ENCODE results near the gene TMEM270. TPM values are rescaled to one million over a fixed set of nuclear protein-coding genes. Genes with fewer than 3 reads are reported as not detected.
A peak's percentile ranks its signal among the peaks of the same experiment; 100 is the strongest.

The TMEM270 gene
- total RNA-seq, 1 experiment from 2014 or later = 0.72 TPM

DNA sequence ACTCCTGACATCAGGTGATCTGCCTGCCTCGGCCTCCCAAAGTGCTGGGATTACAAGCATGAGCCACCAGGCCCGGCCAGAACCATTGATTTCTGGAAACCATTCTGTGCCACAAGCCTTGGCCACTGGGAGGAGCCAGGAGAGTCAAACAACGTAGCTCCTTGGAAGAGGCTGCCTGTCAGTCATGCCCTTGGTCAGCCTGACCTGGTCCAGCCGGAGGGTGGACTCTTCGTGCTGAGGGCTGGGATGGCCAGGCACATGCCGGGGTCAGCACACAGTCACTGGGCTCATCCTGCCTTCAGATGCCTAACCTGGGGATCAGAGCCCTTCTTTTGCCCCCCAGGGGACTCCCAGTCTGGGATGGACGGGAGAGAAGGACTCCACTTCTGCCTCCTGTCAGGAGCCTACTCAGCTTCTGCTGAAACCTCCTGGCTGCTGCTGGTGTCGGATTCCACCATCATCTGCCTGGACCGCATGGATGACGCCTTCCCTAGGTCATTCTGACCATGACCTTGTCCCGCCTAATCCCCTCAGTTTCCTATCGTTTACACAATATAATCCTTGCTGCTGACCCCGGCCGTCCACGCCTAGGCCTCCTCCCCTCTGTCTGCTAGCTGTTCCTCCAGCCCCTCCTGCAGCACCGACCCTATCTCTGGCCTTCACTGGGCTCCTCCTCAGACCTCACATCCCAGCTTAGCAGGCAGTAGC is 30.4 kb downstream of the TMEM270 start:
- intact Hi-C loops (cut with micrococcal nuclease; ENCODE audit: unreplicated experiment) = loop anchor here (10.0 kb wide), 1 partner anchor 133 kb away; the partner anchor contains the start of gene ELN
- no TSS peak for BruUV-seq (replicated peaks)

DNA sequence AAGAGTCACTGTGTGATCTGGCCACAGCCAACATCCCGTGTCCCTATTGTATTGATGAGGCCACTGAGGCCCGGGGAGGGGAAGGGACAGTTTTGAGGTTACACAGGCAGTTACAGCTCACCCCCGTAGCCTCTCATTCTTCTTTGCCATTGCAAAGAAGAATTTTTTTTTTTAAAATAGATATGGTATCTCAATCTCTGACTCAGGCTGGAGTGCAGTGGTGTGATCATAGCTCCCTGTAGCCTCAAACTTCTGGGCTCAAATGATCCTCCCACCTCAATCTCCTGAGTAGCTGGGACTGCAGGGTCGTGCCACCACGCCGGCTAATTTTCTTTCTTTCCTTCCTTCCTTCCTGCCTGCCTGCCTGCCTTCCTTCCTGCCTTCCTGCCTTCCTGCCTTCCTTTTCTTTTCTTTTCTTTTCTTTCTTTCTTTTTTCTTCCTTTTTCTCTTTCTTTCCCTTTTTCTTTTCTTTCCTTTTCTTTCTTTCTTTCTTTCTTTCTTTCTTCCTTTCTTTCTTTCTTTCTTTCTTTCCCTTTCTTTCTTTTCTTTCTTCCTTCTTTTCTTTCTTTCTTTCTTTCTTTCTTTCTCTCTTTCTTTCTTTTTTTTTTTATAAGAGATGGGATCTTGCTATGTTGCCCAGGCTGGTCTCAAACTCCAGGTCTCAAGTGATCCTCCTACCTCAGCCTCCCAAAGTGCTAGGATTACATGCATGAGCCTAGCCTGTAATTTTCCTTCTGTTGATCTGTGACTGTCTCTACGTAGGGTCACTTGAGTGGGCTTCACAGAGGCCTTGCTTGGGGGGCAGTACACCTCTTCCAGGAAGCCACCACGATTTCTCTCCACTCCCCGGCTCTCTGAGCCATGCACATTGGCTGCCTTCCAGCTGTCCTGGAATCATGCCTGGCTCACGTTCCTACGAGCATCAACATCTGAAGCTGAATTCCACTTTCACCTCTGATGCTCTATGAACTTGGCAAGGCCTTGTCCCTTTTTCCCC is 31.3 kb downstream of the TMEM270 start:
- in situ Hi-C loops (cut with HindIII; ENCODE audit: low pct_unique_long_range_greater_than_20kb, low sequenced_read_pairs) = no loop called here
- POLR2A ChIA-PET = interaction anchor here (0.7 kb wide), 1 partner anchor 140 kb away, joined by 4 read pairs; no protein-coding TSS in a partner anchor
- CTCF ChIA-PET = interaction anchor here (0.7 kb wide), 2 partner anchors 76 to 509 kb away, joined by 3 to 4 read pairs; no protein-coding TSS in a partner anchor
- Histone ChIP-seq H3K27me3 (ENCODE audit: control insufficient read depth, insufficient read depth, low read length) (no peaks in the 10 kb centered on the region), H3K4me3 (ENCODE audit: low read depth in 2 of 2, low read length in 2 of 2) (no peak overlapping the region), H3K9me3 (ENCODE audit: control insufficient read depth, insufficient read depth, low read depth, low read length) (no peaks in the 10 kb centered on the region; the same call in 1 of the 2 replicates), H3K36me3 (ENCODE audit: control insufficient read depth, insufficient read depth, low read length) (no peaks in the 10 kb centered on the region), H3K27ac (ENCODE audit: low read length) (no peak overlapping the region), H3K4me1 (ENCODE audit: control insufficient read depth, insufficient read depth, low read length) (no peaks in the 10 kb centered on the region)
- DNase-seq (ENCODE audit: low read depth, low spot score) = no peak
- no peak for TF ChIP-seq TCF7L2 (IDR thresholded peaks at IDR 0.05; ENCODE audit: low read depth, low read length)
- TF ChIP-seq, protein P1, sequence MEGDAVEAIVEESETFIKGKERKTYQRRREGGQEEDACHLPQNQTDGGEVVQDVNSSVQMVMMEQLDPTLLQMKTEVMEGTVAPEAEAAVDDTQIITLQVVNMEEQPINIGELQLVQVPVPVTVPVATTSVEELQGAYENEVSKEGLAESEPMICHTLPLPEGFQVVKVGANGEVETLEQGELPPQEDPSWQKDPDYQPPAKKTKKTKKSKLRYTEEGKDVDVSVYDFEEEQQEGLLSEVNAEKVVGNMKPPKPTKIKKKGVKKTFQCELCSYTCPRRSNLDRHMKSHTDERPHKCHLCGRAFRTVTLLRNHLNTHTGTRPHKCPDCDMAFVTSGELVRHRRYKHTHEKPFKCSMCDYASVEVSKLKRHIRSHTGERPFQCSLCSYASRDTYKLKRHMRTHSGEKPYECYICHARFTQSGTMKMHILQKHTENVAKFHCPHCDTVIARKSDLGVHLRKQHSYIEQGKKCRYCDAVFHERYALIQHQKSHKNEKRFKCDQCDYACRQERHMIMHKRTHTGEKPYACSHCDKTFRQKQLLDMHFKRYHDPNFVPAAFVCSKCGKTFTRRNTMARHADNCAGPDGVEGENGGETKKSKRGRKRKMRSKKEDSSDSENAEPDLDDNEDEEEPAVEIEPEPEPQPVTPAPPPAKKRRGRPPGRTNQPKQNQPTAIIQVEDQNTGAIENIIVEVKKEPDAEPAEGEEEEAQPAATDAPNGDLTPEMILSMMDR (IDR thresholded peaks at IDR 0.05) = no peak
- TF ChIP-seq, protein P2, sequence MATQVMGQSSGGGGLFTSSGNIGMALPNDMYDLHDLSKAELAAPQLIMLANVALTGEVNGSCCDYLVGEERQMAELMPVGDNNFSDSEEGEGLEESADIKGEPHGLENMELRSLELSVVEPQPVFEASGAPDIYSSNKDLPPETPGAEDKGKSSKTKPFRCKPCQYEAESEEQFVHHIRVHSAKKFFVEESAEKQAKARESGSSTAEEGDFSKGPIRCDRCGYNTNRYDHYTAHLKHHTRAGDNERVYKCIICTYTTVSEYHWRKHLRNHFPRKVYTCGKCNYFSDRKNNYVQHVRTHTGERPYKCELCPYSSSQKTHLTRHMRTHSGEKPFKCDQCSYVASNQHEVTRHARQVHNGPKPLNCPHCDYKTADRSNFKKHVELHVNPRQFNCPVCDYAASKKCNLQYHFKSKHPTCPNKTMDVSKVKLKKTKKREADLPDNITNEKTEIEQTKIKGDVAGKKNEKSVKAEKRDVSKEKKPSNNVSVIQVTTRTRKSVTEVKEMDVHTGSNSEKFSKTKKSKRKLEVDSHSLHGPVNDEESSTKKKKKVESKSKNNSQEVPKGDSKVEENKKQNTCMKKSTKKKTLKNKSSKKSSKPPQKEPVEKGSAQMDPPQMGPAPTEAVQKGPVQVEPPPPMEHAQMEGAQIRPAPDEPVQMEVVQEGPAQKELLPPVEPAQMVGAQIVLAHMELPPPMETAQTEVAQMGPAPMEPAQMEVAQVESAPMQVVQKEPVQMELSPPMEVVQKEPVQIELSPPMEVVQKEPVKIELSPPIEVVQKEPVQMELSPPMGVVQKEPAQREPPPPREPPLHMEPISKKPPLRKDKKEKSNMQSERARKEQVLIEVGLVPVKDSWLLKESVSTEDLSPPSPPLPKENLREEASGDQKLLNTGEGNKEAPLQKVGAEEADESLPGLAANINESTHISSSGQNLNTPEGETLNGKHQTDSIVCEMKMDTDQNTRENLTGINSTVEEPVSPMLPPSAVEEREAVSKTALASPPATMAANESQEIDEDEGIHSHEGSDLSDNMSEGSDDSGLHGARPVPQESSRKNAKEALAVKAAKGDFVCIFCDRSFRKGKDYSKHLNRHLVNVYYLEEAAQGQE (IDR thresholded peaks at IDR 0.05; ENCODE audit: insufficient read depth in 1 of 2, low read depth in 2 of 2, low read length in 1 of 2) = no peak
- no peak for TF ChIP-seq POLR2AphosphoS5 (IDR thresholded peaks at IDR 0.05; ENCODE audit: low read depth, low read length)
- TF ChIP-seq SIN3A (IDR thresholded peaks at IDR 0.05; ENCODE audit: borderline replicate concordance, insufficient read depth, low read depth, low read length) = no peak
- intact Hi-C loops (cut with micrococcal nuclease; ENCODE audit: unreplicated experiment) = loop anchor here (10.0 kb wide), 1 partner anchor 132 kb away; the partner anchor contains the start of gene ELN
- no peak for ATAC-seq
- no TSS peak for BruUV-seq (replicated peaks)

More for the DNA sequence above, 30.4 kb downstream of the TMEM270 start:
- H3K36me3 ChIP-seq (ENCODE audit: control insufficient read depth, insufficient read depth, low read length) = no peaks in the 10 kb centered on the region
- no peak overlapping the region for H3K4me3 ChIP-seq (ENCODE audit: low read depth in 2 of 2, low read length in 2 of 2)
- ChIA-PET CTCF (interaction anchor here (0.6 kb wide), 1 partner anchor 134 kb away, joined by 4 read pairs; no protein-coding TSS in a partner anchor), POLR2A (interaction anchor here (0.6 to 1.0 kb wide), 2 partner anchors 28 to 74 kb away, joined by 5 read pairs; no protein-coding TSS in a partner anchor)
- TF ChIP-seq, protein P1 (IDR thresholded peaks at IDR 0.05) = no peak
- no peak overlapping the region for H3K27ac ChIP-seq (ENCODE audit: low read length)
- no peaks in the 10 kb centered on the region for H3K27me3 ChIP-seq (ENCODE audit: control insufficient read depth, insufficient read depth, low read length)
- H3K4me1 ChIP-seq (ENCODE audit: control insufficient read depth, insufficient read depth, low read length) = no peaks in the 10 kb centered on the region
- DNase-seq (ENCODE audit: low read depth, low spot score) (no peak), ATAC-seq (peak; percentile 68; the same call in 1 of the 2 replicates)
- in situ Hi-C loops (cut with HindIII; ENCODE audit: low pct_unique_long_range_greater_than_20kb, low sequenced_read_pairs) = no loop called here
- H3K9me3 ChIP-seq (ENCODE audit: control insufficient read depth, insufficient read depth, low read depth, low read length) = no peaks in the 10 kb centered on the region; the same call in 1 of the 2 replicates

Measured in Panc1 (cell line).